Kidney (tissue), 14 donors: ENCODE measurements around the gene ZNF577. TPM values are rescaled to one million over a fixed set of nuclear protein-coding genes. Genes with fewer than 3 reads are reported as not detected.
A peak's percentile ranks its signal among the peaks of the same experiment; 100 is the strongest.
"Not testable (repeated sequence)": the region's sequence is repeated elsewhere in the genome, so short reads cannot be mapped to it uniquely, and the experiment has no call there.

Source experiments
- DNase-seq, 5 donors: peaks; one replicate each; pipeline ENCODE4 v3.0.0-alpha.2; 2013 to 2020
- FAIRE-seq: peaks from 2 replicates; lab custom pipeline; 2012; peaks lifted over from hg19 to GRCh38; lab: Jason Lieb, UNC
- H3K27ac ChIP-seq, 2 donors: one replicate each; pipeline ENCODE4 v1.7.0; 2013; ENCODE audit warnings: low read depth in 2 of 2, low read length in 2 of 2, inconsistent platforms in 1 of 2
- H3K27me3 ChIP-seq: one replicate; pipeline ENCODE4 v1.7.1; 2013; ENCODE audit warnings: low read length, inconsistent platforms; ENCODE audit not compliant: control insufficient read depth, insufficient read depth
- H3K36me3 ChIP-seq, 3 donors: one replicate each; pipeline versions ENCODE4 v1.7.0 to v1.7.1; 2013; ENCODE audit warnings: low read length in 3 of 3, control low read depth in 1 of 3, inconsistent platforms in 1 of 3; ENCODE audit not compliant: insufficient read depth in 3 of 3, control insufficient read depth in 2 of 3
- H3K4me1 ChIP-seq, 3 donors: one replicate each; pipeline versions ENCODE4 v1.7.0 to v1.7.1; 2013; ENCODE audit warnings: low read length in 3 of 3, inconsistent platforms in 1 of 3, low read depth in 1 of 3; ENCODE audit not compliant: control insufficient read depth in 2 of 3, insufficient read depth in 2 of 3
- H3K4me3 ChIP-seq, 3 donors: one replicate each; pipeline versions ENCODE4 v1.7.0 to v1.8.1; 2013; ENCODE audit warnings: low read length in 3 of 3, control low read depth in 1 of 3, inconsistent platforms in 1 of 3
- H3K9ac ChIP-seq, 3 donors: one replicate each; pipeline versions ENCODE4 v1.7.0 to v1.7.1; 2013; ENCODE audit warnings: low read length in 3 of 3, control low read depth in 1 of 3, inconsistent platforms in 1 of 3
- H3K9me3 ChIP-seq, 3 donors: one replicate each; pipeline versions ENCODE4 v1.7.0 to v1.7.1; 2013; ENCODE audit warnings: low read length in 3 of 3, control low read depth in 1 of 3, inconsistent platforms in 1 of 3; ENCODE audit not compliant: control insufficient read depth in 2 of 3, insufficient read depth in 1 of 3
- intact Hi-C: fragments of 100-400 bp; cut with DNase I; formaldehyde crosslinking; loops from one replicate; pipeline ENCODE4 v1.11.1; 2022
- polyA plus RNA-seq: library from polyadenylated mRNA; stranded (reverse); fragments of 350-450 nt; fragmentation: Illumina TruSeq; extraction: RNeasy Lipid Tissue Mini Kit (QIAGEN cat#74804); gene quantifications from one replicate; pipeline ENCODE4 v1.2.3, GENCODE V29; 2014; ENCODE audit warnings: low read depth, low replicate concordance; ENCODE audit not compliant: insufficient read depth
- total RNA-seq: library from RNA; stranded (reverse); fragmentation: NEBNext Ultra II Directional; extraction: Animal tissue kit (Norgen Biotek cat#: 25700); gene quantifications from one replicate; pipeline ENCODE4 v1.2.1, GENCODE V29; 2021
- TF ChIP-seq, protein P1 (sequence below): IDR thresholded peaks from 3 replicates; pipeline ENCODE4 v1.5.1; 2012; ENCODE audit warnings: mild to moderate bottlenecking, moderate library complexity, borderline replicate concordance; ENCODE audit not compliant: insufficient read depth; ENCODE audit errors: extremely low read depth
- donor health status: control.
- donor health status: control.
- donor health status: control.
- donor health status: control.
- donor health status: control.
- donor health status: DM: yes; HTN: yes; CAD: no.
- donor health status: Normal renal cell carcinoma (clear cell type).

ZNF577 gene
- total and polyA plus RNA-seq, 2 donors from 2014 or later = 19.0 to 32.2 TPM

DNA sequence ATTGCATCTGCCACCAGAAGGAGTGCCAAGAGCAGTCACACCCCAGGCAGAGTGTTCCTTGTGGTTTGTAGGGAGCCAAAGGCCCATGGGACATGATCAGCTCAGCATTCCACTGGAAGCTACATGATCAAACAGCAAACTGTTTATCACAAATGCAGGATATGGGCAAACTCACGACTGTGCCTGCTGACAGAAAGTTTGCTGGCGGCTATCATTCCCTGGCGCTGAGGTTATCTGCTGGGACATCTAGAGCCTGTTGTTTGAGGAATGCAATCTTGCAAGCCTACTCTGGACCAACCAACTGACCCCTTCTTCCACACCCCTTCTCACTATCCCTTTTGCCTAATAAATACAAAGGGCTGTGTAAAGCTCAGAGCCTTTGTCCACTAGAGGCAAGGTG is 31.9 kb upstream of the ZNF577 start:
- H3K27ac ChIP-seq = no peak overlapping the region
- peaks cover 2 to 61% (median 25%) of the 10 kb centered on the region in 3 donors for H3K9me3 ChIP-seq
- FAIRE-seq (no peak), DNase-seq (no peak)
- intact Hi-C loops = no loop called here
- no peaks in the 10 kb centered on the region for H3K27me3 ChIP-seq
- H3K4me1 ChIP-seq = no peaks in the 10 kb centered on the region
- H3K36me3 ChIP-seq = no peaks in the 10 kb centered on the region
- no peak overlapping the region for H3K9ac ChIP-seq
- TF ChIP-seq, protein P1, sequence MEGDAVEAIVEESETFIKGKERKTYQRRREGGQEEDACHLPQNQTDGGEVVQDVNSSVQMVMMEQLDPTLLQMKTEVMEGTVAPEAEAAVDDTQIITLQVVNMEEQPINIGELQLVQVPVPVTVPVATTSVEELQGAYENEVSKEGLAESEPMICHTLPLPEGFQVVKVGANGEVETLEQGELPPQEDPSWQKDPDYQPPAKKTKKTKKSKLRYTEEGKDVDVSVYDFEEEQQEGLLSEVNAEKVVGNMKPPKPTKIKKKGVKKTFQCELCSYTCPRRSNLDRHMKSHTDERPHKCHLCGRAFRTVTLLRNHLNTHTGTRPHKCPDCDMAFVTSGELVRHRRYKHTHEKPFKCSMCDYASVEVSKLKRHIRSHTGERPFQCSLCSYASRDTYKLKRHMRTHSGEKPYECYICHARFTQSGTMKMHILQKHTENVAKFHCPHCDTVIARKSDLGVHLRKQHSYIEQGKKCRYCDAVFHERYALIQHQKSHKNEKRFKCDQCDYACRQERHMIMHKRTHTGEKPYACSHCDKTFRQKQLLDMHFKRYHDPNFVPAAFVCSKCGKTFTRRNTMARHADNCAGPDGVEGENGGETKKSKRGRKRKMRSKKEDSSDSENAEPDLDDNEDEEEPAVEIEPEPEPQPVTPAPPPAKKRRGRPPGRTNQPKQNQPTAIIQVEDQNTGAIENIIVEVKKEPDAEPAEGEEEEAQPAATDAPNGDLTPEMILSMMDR = no peak
- no peak overlapping the region for H3K4me3 ChIP-seq

DNA sequence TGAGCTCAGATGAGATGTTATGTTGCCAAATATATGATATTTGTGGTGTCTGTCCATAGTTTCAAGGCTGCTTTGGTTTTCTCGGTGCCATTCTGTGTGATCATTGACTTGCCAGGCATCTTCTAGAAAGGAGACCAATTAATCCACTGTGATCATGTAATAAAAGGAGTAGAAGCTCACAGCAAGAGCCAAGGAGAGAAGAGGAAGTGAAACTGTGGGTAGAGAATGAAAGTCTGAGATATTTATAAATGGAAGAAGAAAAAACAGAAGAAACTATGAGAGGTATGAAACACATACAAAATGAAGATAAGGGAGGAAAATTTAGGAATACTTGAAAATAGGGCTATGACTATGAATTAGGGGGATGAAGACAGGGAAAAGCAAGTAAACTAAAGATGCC is 28.4 kb upstream of the ZNF577 start:
- Histone ChIP-seq H3K4me3 (no peak overlapping the region), H3K27me3 (no peaks in the 10 kb centered on the region), H3K27ac (no peak overlapping the region), H3K4me1 (no peaks in the 10 kb centered on the region), H3K9ac (no peak overlapping the region), H3K9me3 (peaks cover 2 to 62% (median 17%) of the 10 kb centered on the region in 3 donors), H3K36me3 (no peaks in the 10 kb centered on the region)
- TF ChIP-seq, protein P1 = no peak
- intact Hi-C loops = no loop called here
- no peak for DNase-seq
- FAIRE-seq = no peak

DNA sequence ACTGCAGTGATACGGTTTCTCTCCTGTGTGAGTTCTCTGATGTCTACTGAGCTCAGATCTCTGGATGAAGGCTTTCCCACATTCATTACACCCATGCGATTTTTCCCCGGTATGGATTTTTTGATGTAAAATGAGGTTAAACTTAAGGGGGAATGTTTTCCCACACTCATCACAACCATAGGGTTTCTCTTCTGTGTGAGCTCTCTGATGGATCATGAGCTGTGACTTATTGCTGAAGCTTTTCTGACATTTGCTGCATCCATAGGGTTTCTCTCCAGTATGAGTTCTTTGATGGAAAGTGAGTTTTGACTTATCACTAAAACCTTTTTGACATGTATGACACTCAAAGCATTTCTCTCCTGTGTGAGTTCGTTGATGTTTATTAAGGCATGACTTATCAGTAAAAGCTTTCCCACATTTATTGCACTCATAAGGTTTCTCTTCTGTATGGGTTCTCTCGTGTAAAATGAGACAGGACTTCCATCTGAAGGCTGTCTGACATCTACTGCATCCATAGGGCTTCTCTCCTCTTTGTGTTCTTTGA is 27.6 kb upstream of the ZNF577 start:
- no peak for DNase-seq
- no peak for FAIRE-seq
- Histone ChIP-seq H3K9me3 (peaks cover 2 to 55% (median 13%) of the 10 kb centered on the region in 3 donors), H3K36me3 (no peaks in the 10 kb centered on the region), H3K4me1 (no peaks in the 10 kb centered on the region), H3K27ac (no peak overlapping the region), H3K9ac (no peak overlapping the region), H3K4me3 (no peak overlapping the region), H3K27me3 (no peaks in the 10 kb centered on the region)
- TF ChIP-seq, protein P1 = no peak
- intact Hi-C loops = no loop called here

DNA sequence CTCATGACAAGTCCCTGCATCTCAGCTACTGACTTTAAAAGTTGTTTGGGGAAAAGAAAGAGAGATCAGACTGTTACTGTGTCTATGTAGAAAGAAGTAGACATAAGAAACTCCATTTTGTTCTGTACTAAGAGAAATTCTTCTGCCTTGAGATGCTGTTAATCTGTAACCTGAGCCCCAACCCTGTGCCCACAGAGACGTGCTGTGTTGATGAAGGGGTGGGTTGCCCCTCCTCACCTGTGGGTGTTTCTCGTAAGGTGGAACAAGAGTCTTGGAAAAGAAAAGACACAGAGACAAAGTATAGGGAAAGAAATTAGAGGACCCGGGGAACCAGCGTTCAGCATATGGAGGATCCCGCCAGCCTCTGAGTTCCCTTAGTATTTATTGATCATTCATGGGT is 20.2 kb upstream of the ZNF577 start:
- H3K9me3 ChIP-seq, FAIRE-seq, intact Hi-C loops: not testable (repeated sequence)

DNA sequence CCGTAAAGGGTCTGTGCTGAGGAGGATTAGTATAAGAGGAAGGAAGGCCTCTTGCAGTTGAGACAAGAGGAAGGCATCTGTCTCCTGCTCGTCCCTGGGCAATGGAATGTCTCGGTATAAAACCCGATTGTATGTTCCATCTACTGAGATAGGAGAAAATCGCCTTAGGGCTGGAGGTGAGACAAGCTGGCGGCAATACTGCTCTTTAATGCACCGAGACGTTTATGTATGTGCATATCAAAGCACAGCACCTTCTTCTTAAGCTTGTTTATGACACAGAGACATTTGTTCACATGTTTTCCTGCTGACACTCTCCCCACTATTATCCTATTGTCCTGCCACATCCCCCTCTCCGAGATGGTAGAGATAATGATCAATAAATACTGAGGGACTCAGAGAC is 18.4 kb upstream of the ZNF577 start:
- intact Hi-C loops, H3K4me1 ChIP-seq, H3K27me3 ChIP-seq, DNase-seq, H3K4me3 ChIP-seq, H3K27ac ChIP-seq, H3K9ac ChIP-seq, H3K9me3 ChIP-seq, FAIRE-seq, H3K36me3 ChIP-seq: not testable (repeated sequence)

More for the DNA sequence above, 20.2 kb upstream of the ZNF577 start:
- H3K27ac ChIP-seq, H3K9ac ChIP-seq, H3K4me1 ChIP-seq, H3K27me3 ChIP-seq, H3K4me3 ChIP-seq, H3K36me3 ChIP-seq: not testable (repeated sequence)
- peak in 2 of 5 donors; percentile 18 to 35 for DNase-seq

GRCh38 chr19:51905639-51906038 is 17.9 kb upstream of the ZNF577 start:
- intact Hi-C loops = not testable (repeated sequence)

More at GRCh38 chr19:51905639-51906038, 17.9 kb upstream of the ZNF577 start:
- not testable (repeated sequence) for H3K9ac ChIP-seq, H3K27me3 ChIP-seq, H3K4me1 ChIP-seq, H3K4me3 ChIP-seq, H3K36me3 ChIP-seq, DNase-seq, H3K27ac ChIP-seq, H3K9me3 ChIP-seq, FAIRE-seq
